Dermis lymphatic vessel endothelial cell (primary cell): ENCODE measurements around the gene AIF1. TPM values are rescaled to one million over a fixed set of nuclear protein-coding genes. Genes with fewer than 3 reads are reported as not detected.

ENCODE experiments used
- total RNA-seq: library from RNA; depleted of rRNA; stranded (reverse); fragments of >200 nt; gene quantifications from 2 replicates; pipeline ENCODE4 v1.2.1, GENCODE V29; 2014

AIF1 gene
- total RNA-seq, result 0.17 TPM in 1 of 2 replicates, not detected in the other

DNA sequence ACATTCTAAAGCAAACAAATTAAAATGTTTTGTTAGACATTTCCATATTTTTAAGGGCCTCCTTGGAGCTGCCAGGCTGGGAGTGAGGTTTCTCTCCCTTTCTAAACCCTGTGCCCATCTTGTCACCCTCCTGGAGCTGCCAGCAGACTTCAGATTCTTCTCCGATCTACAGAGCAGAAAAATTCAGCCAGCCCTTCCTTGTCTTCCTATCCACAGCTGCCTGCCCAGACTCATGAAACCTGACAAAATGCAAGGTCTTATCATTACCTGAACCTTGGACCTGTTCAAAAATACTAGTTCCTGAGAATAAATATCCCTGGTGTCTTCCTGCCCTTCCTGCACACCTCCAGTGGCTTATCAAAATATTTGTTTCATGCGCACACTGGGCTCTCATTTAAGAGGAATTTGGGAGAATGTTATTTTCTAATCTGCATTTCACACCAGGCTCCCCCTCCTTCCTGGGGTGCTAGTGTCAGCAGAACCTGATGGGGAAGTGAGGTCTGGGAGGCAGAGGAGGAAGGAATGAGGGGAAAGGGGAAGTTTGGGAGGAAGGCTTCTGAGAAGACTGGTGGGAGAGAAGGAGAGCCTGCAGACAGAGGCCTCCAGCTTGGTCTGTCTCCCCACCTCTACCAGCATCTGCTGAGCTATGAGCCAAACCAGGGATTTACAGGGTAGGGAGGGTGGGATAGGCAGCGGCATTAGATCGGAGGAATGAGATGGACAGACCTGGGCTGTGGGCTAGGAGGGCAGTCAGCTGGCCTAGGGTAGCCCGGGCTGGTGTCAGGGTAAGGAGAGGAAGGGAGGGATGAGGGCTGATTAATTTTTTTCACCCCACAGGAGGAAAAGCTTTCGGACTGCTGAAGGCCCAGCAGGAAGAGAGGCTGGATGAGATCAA, at the start of gene AIF1:
TSS of gene AIF1 (plus strand) at position 551 of the 895 bp plus-strand sequence. CDS start at position 647, 96 bp downstream.

GRCh38 chr6:31572041-31572911, 42.8 kb upstream of the AIF1 start, which contains the start of gene LTA:
LTA (plus strand) TSS chr6:31572289; CDS start chr6:31572743, 454 bp downstream.

GRCh38 chr6:31575335-31575901, 39.6 kb upstream of the AIF1 start, which contains the start of gene TNF:
TNF (plus strand) TSS chr6:31575565; CDS start chr6:31575742, 177 bp downstream.

DNA sequence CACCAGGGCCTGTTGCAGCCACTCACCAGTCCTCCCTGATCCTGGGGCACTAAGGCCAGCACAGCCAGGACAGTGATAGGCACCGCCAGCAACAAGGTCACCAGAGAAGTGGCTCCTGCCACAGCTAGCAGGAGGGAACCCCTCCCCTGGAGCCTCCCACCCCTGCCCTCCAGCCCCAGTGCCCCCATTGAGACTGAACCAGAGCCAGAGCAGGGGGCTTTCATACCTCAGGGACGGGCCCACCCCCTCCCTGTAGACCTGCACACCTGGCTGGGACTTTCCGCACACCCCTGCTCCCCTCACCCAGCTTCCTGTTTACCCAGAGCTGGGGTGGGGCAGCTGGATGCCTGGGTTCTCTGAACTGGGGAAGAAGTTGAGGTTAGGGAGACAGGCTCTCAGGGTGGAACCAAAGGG, 32.8 kb upstream of the AIF1 start, which contains the start of gene LTB:
TSS of gene LTB (minus strand) at position 195 of the 414 bp plus-strand sequence. CDS start at position 188, 7 bp downstream.

GRCh38 chr6:31586008-31586407, 29.0 kb upstream of the AIF1 start, which contains the start of gene LST1:
LST1 (plus strand) TSS chr6:31586277; CDS start chr6:31587300, 1,023 bp downstream.

GRCh38 chr6:31620586-31621319, 5.7 kb downstream of the AIF1 start, which contains the start of gene PRRC2A:
PRRC2A (plus strand) TSS chr6:31620715; CDS start chr6:31622790, 2,075 bp downstream.

DNA sequence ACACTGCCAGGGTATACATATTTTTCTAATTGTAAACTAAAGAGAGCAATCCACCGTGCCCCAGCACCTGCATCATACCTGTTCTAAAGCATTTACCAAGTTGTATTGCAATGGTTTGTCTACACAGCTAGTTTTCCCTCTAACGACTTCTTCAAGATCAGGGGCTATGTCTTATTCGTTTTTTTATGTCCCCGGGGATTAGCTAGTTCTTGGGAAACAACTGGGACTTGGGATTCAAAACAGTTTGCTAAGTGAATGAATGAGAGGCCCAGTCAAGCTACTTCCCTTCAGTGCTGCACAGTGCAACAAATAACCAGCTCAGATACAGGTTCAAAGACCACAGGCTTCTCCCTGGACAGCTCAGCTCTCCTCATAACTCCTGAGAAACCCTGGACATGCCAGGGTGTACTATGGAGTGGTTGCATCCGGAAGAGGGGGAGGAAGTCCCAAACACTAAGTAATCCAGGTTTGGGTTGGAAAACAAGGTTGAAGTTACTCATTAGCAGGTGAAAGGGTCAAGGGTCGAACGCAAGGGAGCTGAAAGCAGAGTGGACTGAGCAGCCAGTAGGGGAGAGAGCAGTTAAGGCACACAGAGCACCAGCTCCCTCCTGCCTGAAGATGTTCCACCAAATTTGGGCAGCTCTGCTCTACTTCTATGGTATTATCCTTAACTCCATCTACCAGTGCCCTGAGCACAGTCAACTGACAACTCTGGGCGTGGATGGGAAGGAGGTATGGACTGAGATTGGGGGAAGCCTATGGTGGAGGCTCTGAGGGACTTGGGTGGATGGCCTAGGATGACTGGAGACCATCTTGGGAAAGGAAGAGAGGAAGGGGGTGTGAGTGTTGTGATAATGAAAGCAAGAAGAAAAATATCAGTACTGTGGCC, 40.6 kb downstream of the AIF1 start, which contains the start of gene APOM:
TSS of gene APOM (plus strand) at position 546 of the 889 bp plus-strand sequence. CDS start at position 619, 73 bp downstream.

GRCh38 chr6:31660381-31661261, 45.6 kb downstream of the AIF1 start, which contains the start of gene C6orf47:
C6orf47 (minus strand) TSS chr6:31660778; CDS start chr6:31659947, 831 bp downstream.

DNA sequence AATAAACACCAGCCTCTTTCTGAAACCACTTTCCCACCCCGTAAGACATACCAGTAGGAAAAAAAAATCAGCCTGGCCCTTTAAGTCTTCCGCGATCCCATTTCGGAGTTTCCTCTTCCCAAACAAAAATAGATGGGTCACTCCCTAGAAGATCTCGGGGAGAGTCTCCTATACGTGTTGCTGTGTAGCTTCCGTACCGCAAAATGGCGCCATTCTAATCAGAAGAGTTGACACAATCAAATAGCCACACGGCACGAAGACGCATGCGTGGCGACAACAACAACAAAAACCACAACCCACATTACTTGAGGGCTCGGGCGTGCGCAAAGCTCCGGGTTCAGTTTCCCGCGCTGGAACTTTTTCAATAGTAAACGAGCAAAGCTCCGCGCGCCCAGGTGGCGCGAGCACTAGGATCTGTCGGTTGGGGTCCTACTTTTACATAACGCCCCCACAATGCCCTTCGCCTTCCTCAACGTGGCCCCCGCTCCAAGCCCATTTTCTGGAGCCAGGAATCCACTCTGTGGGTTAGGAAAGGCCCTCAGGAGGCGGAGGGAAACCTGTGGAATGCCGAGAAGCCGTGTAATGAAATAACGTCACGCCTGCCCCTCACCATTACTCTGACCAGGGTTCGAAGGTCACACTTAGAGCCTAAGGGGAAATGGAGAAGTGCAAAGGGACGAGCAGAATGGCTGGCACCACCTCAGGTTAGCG, 49.9 kb downstream of the AIF1 start, which contains the start of gene GPANK1:
TSS of gene GPANK1 (minus strand) at position 208 of the 711 bp plus-strand sequence. CDS start 519 bp downstream, outside the sequence.

GRCh38 chr6:31665501-31666336, 50.7 kb downstream of the AIF1 start, which contains the start of gene CSNK2B:
CSNK2B (plus strand) TSS chr6:31666080; CDS start chr6:31666832, 752 bp downstream.

Other genes starting within 250 kb of the AIF1 start
- 18.2 and 51.9 TPM in 2 replicates for gene MICA, start 211.6 kb upstream of the AIF1 start, total RNA-seq
- 7.5 and 7.9 TPM in 2 replicates for gene MICB, start 117.1 kb upstream of the AIF1 start, total RNA-seq
- gene MCCD1, start 86.3 kb upstream of the AIF1 start, total RNA-seq, result not detected in 2 replicates
- 269 and 380 TPM in 2 replicates for gene DDX39B, start 73.2 kb upstream of the AIF1 start, total RNA-seq
- gene ATP6V1G2, start 68.6 kb upstream of the AIF1 start, total RNA-seq, result 0.11 and 0.17 TPM in 2 replicates
- 25.3 and 25.9 TPM in 2 replicates for gene NFKBIL1, start 67.6 kb upstream of the AIF1 start, total RNA-seq
- gene LTA, start 42.9 kb upstream of the AIF1 start, total RNA-seq, result not detected in 2 replicates
- not detected in 2 replicates for gene TNF, start 39.7 kb upstream of the AIF1 start, total RNA-seq
- 2.9 and 3.2 TPM in 2 replicates for gene LTB, start 32.8 kb upstream of the AIF1 start, total RNA-seq
- 0.11 and 0.26 TPM in 2 replicates for gene LST1, start 29.0 kb upstream of the AIF1 start, total RNA-seq
- not detected in 2 replicates for gene NCR3, start 22.2 kb upstream of the AIF1 start, total RNA-seq
- 21.8 and 25.5 TPM in 2 replicates for gene PRRC2A, start 5.5 kb downstream of the AIF1 start, total RNA-seq
- gene BAG6, start 37.4 kb downstream of the AIF1 start, total RNA-seq, result 105 and 110 TPM in 2 replicates
- 0.52 and 0.54 TPM in 2 replicates for gene APOM, start 40.7 kb downstream of the AIF1 start, total RNA-seq
- 22.6 and 24.2 TPM in 2 replicates for gene C6orf47, start 45.5 kb downstream of the AIF1 start, total RNA-seq
- 14.0 and 14.5 TPM in 2 replicates for gene GPANK1, start 49.8 kb downstream of the AIF1 start, total RNA-seq
- 71.8 and 77.7 TPM in 2 replicates for gene CSNK2B, start 50.8 kb downstream of the AIF1 start, total RNA-seq
- gene LY6G5B, start 54.7 kb downstream of the AIF1 start, total RNA-seq, result 1.4 and 1.9 TPM in 2 replicates
- gene LY6G5C, start 65.8 kb downstream of the AIF1 start, total RNA-seq, result 1.4 and 1.5 TPM in 2 replicates
- 52.7 and 62.4 TPM in 2 replicates for gene ABHD16A, start 88.1 kb downstream of the AIF1 start, total RNA-seq
- not detected in 2 replicates for gene LY6G6F, start 91.6 kb downstream of the AIF1 start, total RNA-seq
- not detected in 2 replicates for gene LY6G6D, start 100.1 kb downstream of the AIF1 start, total RNA-seq
- not detected in 2 replicates for gene LY6G6C, start 106.5 kb downstream of the AIF1 start, total RNA-seq
- not detected in 2 replicates for gene MPIG6B, start 108.1 kb downstream of the AIF1 start, total RNA-seq
- 122 and 139 TPM in 2 replicates for gene DDAH2, start 114.1 kb downstream of the AIF1 start, total RNA-seq
- 545 and 566 TPM in 2 replicates for gene CLIC1, start 121.3 kb downstream of the AIF1 start, total RNA-seq
- gene MSH5, start 124.8 kb downstream of the AIF1 start, total RNA-seq, result 2.3 and 3.0 TPM in 2 replicates
- gene SAPCD1, start 147.4 kb downstream of the AIF1 start, total RNA-seq, result 2.2 and 8.0 TPM in 2 replicates
- gene VWA7, start 162.1 kb downstream of the AIF1 start, total RNA-seq, result 0.09 and 0.22 TPM in 2 replicates
- 31.2 and 36.4 TPM in 2 replicates for gene VARS1, start 180.5 kb downstream of the AIF1 start, total RNA-seq
- gene LSM2, start 191.7 kb downstream of the AIF1 start, total RNA-seq, result 22.2 and 26.3 TPM in 2 replicates
- 1.2 and 1.5 TPM in 2 replicates for gene HSPA1L, start 200.0 kb downstream of the AIF1 start, total RNA-seq
- gene HSPA1A, start 200.3 kb downstream of the AIF1 start, total RNA-seq, result 78.6 and 81.2 TPM in 2 replicates
- gene HSPA1B, start 212.5 kb downstream of the AIF1 start, total RNA-seq, result 16.9 and 34.6 TPM in 2 replicates
- 43.3 and 54.0 TPM in 2 replicates for gene NEU1, start 247.6 kb downstream of the AIF1 start, total RNA-seq